Stimulated activated CD8-positive, alpha-beta memory T cell treated with anti-CD3 and anti-CD28 coated beads, Interleukin-15, amount 100 ng/mL, for 48 hours (primary cell): ENCODE measurements around the gene TSPEAR.
"Not testable (repeated sequence)": the region's sequence is repeated elsewhere in the genome, so short reads cannot be mapped to it uniquely, and the experiment has no call there.

Experiments
- DNase-seq, 2 donors: peaks; one replicate each; pipeline ENCODE4 v3.0.0-alpha.2; 2020; ENCODE audit warnings: low read depth in 2 of 2

TSPEAR gene

GRCh38 chr21:44702111-44702972 lies 9.0 kb downstream of the TSPEAR start:
- no peak for DNase-seq

GRCh38 chr21:44701541-44701940 lies 9.8 kb downstream of the TSPEAR start:
- no peak for DNase-seq

- no peak for DNase-seq
Measured at GRCh38 chr21:44701023-44701400, 10.4 kb downstream of the TSPEAR start.

GRCh38 chr21:44700101-44701022 lies 11.0 kb downstream of the TSPEAR start:
- no peak for DNase-seq

- no peak for DNase-seq
Measured at GRCh38 chr21:44699502-44700001, 11.8 kb downstream of the TSPEAR start.

GRCh38 chr21:44697811-44698734 lies 13.3 kb downstream of the TSPEAR start:
- no peak for DNase-seq

- not testable (repeated sequence) for DNase-seq
Measured at GRCh38 chr21:44697172-44697810, 14.1 kb downstream of the TSPEAR start, which contains the start of gene KRTAP10-12. Gene KRTAP10-12 (plus strand): TSS chr21:44697172. CDS start chr21:44697202, 30 bp downstream.

GRCh38 chr21:44696572-44696971 lies 14.8 kb downstream of the TSPEAR start:
- DNase-seq = no peak

- no peak for DNase-seq
Measured at GRCh38 chr21:44695641-44696040, 15.7 kb downstream of the TSPEAR start.

- no peak for DNase-seq
Measured at GRCh38 chr21:44695184-44695583, 16.2 kb downstream of the TSPEAR start.

- DNase-seq = no peak
Measured at GRCh38 chr21:44694776-44695175, 16.6 kb downstream of the TSPEAR start.

GRCh38 chr21:44692798-44693512 lies 18.4 kb downstream of the TSPEAR start:
- no peak for DNase-seq

GRCh38 chr21:44691686-44692085 lies 19.7 kb downstream of the TSPEAR start:
- no peak for DNase-seq

- DNase-seq = not testable (repeated sequence)
Measured at GRCh38 chr21:44689740-44690139, 21.6 kb downstream of the TSPEAR start.

GRCh38 chr21:44687671-44688070 lies 23.7 kb downstream of the TSPEAR start:
- no peak for DNase-seq

- DNase-seq = no peak
Measured at GRCh38 chr21:44686843-44687561, 24.4 kb downstream of the TSPEAR start.

GRCh38 chr21:44686000-44686781 lies 25.2 kb downstream of the TSPEAR start:
- no peak for DNase-seq

GRCh38 chr21:44685050-44685449 lies 26.3 kb downstream of the TSPEAR start:
- DNase-seq = not testable (repeated sequence)

GRCh38 chr21:44684483-44684882 lies 26.9 kb downstream of the TSPEAR start:
- DNase-seq = no peak
